ENCODE measurements around the gene EFCAB10. TPM values are rescaled to one million over a fixed set of nuclear protein-coding genes. Genes with fewer than 3 reads are reported as not detected.

EFCAB10 gene
- total and polyA plus RNA-seq, 10 donors = 0.08 to 1.3 TPM; not detected in 8

DNA sequence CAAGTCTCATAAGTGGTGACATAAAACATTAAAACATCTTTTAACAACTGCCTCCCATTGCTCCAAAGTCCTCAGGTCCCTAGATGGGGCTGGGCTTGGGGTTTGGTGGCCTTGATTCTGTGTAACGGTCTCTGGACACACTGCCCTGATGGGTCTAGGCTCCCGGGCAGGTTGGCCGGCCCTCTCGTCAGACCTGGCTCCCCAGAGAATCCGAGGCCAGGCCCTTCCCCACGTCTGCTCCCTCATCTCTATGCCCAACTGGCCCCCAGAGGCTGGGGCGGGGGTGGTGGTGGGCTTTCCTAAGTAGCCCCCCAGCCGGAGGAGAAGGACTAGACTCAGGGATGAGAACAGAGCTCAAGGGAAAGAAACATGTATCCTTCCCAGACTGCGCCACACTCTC is 31.5 kb upstream of the EFCAB10 start:
- H3K36me3 ChIP-seq = peaks cover 0 to 69% (median 40%) of the 10 kb centered on the region in 6 donors
- no peak overlapping the region for H3K27ac ChIP-seq
- H3K27me3 ChIP-seq (replicated peaks in 1 of 7) = no peaks in the 10 kb centered on the region
- H3K4me1 ChIP-seq = no peaks in the 10 kb centered on the region
- DNase-seq = no peak
- TF ChIP-seq POLR2AphosphoS5 (IDR thresholded peaks at IDR 0.05) = no peak
- TF ChIP-seq, protein P1, sequence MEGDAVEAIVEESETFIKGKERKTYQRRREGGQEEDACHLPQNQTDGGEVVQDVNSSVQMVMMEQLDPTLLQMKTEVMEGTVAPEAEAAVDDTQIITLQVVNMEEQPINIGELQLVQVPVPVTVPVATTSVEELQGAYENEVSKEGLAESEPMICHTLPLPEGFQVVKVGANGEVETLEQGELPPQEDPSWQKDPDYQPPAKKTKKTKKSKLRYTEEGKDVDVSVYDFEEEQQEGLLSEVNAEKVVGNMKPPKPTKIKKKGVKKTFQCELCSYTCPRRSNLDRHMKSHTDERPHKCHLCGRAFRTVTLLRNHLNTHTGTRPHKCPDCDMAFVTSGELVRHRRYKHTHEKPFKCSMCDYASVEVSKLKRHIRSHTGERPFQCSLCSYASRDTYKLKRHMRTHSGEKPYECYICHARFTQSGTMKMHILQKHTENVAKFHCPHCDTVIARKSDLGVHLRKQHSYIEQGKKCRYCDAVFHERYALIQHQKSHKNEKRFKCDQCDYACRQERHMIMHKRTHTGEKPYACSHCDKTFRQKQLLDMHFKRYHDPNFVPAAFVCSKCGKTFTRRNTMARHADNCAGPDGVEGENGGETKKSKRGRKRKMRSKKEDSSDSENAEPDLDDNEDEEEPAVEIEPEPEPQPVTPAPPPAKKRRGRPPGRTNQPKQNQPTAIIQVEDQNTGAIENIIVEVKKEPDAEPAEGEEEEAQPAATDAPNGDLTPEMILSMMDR (IDR thresholded peaks at IDR 0.05 in 8 of 11, conservative IDR thresholded peaks at IDR 0.05 in 3 of 11) = no peak
- TF ChIP-seq POLR2A (IDR thresholded peaks at IDR 0.05) = no peak
- intact Hi-C loops (cut with DNase I; ENCODE audit: low total_unique reads) = no loop called here
- H3K9me3 ChIP-seq = no peaks in the 10 kb centered on the region
- 91 to 96% (median 95%) methylated on average over 6 to 9 of the region's 9 CpGs for WGBS, 5 donors
- H3K4me3 ChIP-seq = no peak overlapping the region

DNA sequence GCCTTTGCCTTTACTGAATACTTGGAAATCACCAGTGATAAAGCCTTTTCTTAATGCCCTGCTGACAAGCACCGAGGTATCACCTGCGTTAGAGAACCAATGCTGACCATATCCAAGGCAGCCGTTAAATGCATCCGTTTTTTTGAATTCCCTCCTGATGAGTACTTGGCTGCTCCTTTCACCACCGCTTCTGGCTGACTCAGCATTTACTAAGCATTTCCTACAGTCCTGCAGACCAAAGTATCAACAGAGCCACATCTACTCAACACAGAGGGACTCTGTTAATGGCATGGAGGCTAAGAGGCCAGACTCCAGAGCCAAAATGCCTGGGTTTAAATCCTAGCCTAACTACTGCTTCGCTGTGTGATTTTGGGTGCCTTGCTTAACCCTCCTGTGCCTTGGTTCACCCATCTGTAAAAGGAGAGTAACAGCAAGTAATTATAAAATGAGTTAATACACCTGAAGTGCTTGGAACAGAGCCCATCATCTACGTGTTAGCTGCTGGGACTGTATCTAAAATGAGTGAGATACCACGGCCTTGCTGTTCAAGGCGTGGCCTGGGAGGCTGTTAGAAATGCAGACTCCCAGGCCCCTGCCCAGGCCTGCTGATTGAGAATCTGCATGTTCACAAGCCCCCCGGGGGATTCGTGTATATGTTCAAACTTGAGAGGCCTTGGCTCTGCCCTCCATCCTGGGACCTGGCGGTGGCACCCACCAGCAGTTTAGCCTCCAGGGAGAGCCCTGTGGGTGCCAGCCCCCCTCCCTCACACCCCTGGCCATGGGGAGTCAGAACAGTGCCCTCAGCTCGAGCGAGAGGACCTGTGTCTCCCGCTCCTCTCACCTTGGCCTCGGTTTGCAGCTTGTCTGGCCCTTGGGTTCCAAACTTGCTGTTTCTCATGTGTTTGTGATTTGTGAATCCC is 30.8 kb upstream of the EFCAB10 start:
- no peaks in the 10 kb centered on the region for H3K9me3 ChIP-seq
- no peak overlapping the region for H3K27ac ChIP-seq
- intact Hi-C loops (cut with DNase I; ENCODE audit: low total_unique reads) = no loop called here
- no peaks in the 10 kb centered on the region for H3K27me3 ChIP-seq (replicated peaks in 1 of 7)
- no peak overlapping the region for H3K4me3 ChIP-seq
- DNase-seq = no peak
- H3K36me3 ChIP-seq = peaks cover 0 to 69% (median 35%) of the 10 kb centered on the region in 6 donors
- no peaks in the 10 kb centered on the region for H3K4me1 ChIP-seq
- TF ChIP-seq POLR2AphosphoS5 (IDR thresholded peaks at IDR 0.05) = no peak
- TF ChIP-seq, protein P1 (IDR thresholded peaks at IDR 0.05 in 8 of 11, conservative IDR thresholded peaks at IDR 0.05 in 3 of 11) = no peak
- WGBS, 5 donors = 89 to 94% (median 92%) methylated on average over 16 of the region's 16 CpGs

DNA sequence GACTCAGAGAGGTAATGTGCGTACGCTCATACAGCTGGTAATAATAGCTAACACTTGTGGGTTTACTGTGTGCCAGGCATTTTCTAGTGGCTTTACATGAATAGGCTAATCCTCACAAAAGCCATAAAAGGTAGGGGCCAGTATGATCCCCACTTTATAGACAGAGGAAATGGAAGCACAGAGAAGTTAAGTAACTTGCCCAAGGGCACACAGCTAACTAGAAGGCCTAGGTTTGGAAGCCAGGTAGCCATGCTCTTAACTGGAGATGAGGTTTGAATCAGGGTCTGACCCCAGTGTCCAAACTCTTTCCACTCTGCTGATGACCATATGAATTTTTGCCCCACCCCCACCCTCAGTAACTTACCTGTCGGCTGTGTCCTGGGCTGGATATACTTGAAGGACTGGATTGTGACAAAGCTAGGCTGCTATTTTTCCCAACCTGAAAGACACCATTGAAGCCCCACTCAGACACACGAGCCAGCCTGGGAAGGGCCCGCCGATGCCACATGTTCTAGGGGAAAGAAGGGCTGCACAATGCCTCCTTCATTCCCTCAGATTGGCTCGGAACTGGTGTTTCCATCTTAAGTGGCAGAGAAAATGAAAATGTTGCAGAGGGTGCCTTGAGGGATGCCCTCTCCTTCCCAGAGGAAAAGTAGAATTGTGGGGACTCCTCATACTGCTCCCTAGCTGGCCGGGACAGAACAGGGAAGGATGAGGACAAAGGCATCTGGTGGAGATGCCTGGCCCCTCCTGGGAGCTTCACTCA is 29.1 kb upstream of the EFCAB10 start:
- H3K9me3 ChIP-seq = no peaks in the 10 kb centered on the region
- 90 to 98% (median 94%) methylated on average over 8 of the region's 8 CpGs for WGBS, 5 donors
- H3K36me3 ChIP-seq = peaks cover 0 to 60% (median 24%) of the 10 kb centered on the region in 6 donors
- no peak overlapping the region for H3K4me3 ChIP-seq
- TF ChIP-seq POLR2AphosphoS5 (IDR thresholded peaks at IDR 0.05) (no peak), POLR2A (IDR thresholded peaks at IDR 0.05) (no peak)
- TF ChIP-seq, protein P1 (IDR thresholded peaks at IDR 0.05 in 8 of 11, conservative IDR thresholded peaks at IDR 0.05 in 3 of 11) = no peak
- DNase-seq = no peak
- H3K4me1 ChIP-seq = no peaks in the 10 kb centered on the region
- H3K27me3 ChIP-seq (replicated peaks in 1 of 7) = no peaks in the 10 kb centered on the region
- no peak overlapping the region for H3K27ac ChIP-seq
- intact Hi-C loops (cut with DNase I; ENCODE audit: low total_unique reads) = no loop called here

Data from spleen (tissue), 11 donors.